Activated naive CD4-positive, alpha-beta T cell treated with anti-CD3 and anti-CD28 coated beads, Interleukin-2, amount 50 U/mL, for 16 hours (primary cell): ENCODE measurements around the gene TP53I13.
"Not testable (repeated sequence)": the region's sequence is repeated elsewhere in the genome, so short reads cannot be mapped to it uniquely, and the experiment has no call there.

Experiments
- DNase-seq: peaks from one replicate; pipeline ENCODE4 v3.0.0-alpha.2; 2020

Gene TP53I13, protein sequence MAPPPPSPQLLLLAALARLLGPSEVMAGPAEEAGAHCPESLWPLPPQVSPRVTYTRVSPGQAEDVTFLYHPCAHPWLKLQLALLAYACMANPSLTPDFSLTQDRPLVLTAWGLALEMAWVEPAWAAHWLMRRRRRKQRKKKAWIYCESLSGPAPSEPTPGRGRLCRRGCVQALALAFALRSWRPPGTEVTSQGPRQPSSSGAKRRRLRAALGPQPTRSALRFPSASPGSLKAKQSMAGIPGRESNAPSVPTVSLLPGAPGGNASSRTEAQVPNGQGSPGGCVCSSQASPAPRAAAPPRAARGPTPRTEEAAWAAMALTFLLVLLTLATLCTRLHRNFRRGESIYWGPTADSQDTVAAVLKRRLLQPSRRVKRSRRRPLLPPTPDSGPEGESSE

DNA sequence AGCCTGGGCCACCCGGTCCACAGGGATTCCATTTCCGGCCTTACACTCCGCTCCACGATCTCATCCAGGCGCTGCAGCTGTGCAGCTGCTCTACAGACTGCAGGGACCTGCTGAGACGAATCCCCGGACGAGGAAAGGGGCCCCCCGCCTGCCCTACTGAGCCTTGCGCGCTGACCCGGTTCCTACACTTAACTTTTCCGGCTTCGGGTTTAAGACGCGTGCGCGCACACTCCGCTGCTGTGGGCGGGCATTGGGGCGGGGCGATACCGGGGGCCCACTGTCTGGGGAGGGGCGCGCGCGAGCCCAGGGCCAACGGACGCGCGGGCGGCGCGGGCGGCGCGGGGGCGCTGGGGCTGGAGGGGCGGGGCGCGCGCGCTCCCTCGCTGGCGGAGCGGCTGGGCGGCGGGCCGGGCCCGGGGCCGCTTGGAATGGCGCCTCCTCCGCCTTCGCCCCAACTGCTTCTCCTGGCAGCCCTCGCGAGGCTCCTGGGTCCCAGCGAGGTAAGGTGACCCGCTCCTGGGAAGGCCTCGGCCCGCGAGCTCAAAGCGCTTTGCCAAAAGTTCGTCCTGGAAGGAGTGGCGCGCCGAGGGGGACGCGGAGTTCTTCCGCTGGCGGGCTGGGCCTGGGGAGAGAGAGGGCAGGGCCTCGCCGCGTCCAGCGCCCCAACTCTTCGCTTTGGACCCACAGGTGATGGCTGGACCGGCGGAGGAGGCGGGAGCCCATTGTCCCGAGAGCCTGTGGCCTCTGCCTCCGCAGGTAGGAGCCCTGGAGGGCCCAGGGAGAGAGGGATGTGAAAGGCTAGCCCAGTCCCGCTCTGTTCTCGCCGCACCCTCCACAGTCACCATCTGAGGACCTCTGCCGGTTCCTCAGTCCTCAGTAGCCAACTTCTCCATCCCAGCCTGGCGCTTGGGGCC is at the start of gene TP53I13:
Gene TP53I13, plus strand, starts transcription at position 371 of the 914 bp plus-strand sequence. Its CDS starts 58 bp downstream, at position 429.
- DNase-seq: peak; percentile 91

DNA sequence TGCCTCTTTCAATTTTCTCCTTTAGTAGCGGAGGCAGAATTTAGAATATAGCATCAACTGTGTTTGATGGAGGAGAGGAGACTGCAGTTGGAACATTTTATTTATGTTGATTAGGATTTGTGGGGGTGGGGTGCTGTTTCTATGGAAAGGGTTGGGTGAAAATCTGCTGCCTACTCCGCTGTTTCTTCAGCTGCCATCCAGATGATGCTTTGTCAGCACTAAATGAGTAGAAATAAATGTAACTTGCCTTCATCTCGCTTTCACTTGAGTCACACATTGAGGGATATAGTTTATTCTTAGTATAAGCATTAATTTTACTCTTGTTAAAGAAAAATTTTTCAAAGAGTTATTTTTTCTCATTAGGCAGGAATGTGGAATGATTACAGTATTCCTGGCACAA is 43.8 kb upstream of the TP53I13 start:
- no peak for DNase-seq

DNA sequence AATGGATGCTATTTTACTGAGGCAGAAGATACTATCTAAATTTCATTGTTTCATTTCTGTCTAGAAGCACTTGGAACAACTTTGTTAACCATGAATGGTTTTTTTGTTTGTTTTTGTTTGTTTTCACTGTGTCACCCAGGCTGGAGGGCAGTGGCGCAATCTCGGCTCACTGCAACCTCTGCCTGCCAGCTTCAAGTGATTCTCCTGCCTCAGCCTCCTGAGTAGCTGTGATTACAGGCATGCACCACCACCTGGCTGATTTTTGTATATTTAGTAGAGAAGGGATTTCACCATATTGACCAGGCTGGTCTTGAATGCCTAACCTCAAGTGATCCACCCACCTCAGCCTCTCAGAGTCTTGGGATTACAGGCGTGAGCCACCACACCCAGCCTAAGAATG is 42.2 kb upstream of the TP53I13 start:
- no peak for DNase-seq

DNA sequence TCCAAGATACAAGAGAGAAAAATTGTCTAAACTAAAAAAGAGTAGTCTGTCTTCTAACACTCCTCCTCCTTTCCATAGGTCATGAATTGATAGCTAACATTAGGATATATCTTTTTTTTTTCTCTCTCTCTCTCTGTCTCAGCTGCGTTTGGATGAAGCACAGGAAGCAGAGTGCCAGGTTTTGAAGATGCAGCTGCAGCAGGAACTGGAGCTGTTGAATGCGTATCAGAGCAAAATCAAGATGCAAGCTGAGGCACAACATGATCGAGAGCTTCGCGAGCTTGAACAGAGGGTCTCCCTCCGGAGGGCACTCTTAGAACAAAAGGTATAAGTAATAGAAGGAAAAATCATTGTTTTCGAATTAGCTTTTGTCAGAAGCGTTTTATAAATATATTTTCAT is 34.5 kb upstream of the TP53I13 start:
- DNase-seq: no peak

DNA sequence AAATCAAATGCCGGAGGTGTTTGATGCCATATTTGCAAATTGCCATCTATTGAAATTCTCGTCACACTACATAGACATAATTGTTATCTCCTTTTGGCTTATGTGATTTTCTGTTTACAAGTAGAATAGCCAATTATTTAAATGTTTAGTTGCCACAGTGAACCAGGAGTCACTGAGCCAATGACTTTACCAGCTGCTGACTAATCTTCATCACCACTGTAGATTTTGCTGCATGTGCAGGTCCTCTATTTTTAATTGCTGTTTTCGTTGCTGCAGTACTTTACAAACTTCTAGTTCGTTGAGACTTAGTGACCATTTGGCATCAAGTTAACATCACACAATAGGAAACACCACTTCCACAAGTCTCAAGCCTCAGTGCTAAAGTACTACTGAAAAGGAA is 24.4 kb upstream of the TP53I13 start:
- no peak for DNase-seq

DNA sequence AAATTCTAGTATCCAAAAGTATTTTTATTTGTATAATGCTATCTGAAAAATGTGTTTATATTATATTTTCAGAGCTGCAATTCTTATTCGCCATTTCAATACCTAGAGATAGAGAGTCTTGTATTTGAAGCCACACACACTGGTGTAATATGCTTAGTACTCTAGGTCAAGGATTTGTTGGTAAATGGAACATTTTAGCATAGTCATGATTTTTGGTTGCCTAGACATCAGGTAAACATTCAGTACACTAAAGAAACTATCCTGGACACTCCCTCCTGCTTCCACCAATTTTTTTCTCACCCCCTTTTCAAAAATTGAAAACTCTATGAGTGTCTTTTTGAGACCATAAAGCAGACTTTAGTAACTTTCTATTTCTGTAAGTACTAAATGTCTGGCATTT is 22.4 kb upstream of the TP53I13 start:
- no peak for DNase-seq

DNA sequence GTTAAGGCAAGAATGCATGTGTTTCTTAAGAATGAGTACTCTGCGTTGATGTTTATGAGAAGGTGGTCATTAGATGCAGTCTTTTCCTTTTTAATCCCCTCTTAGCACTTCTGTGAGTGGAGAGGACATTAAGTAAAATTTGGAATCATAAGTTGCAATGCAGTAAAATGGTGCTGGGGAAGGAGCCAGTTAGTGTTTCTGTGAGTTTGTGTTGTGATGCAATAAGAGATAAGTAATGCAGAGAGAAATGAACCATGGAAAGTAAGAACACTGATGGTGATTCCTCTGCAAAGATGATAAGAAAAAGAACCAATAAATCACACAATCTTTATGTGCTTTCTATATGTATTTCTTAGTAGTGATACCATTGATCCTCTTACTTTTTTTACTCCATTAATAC is 21.7 kb upstream of the TP53I13 start:
- no peak for DNase-seq

DNA sequence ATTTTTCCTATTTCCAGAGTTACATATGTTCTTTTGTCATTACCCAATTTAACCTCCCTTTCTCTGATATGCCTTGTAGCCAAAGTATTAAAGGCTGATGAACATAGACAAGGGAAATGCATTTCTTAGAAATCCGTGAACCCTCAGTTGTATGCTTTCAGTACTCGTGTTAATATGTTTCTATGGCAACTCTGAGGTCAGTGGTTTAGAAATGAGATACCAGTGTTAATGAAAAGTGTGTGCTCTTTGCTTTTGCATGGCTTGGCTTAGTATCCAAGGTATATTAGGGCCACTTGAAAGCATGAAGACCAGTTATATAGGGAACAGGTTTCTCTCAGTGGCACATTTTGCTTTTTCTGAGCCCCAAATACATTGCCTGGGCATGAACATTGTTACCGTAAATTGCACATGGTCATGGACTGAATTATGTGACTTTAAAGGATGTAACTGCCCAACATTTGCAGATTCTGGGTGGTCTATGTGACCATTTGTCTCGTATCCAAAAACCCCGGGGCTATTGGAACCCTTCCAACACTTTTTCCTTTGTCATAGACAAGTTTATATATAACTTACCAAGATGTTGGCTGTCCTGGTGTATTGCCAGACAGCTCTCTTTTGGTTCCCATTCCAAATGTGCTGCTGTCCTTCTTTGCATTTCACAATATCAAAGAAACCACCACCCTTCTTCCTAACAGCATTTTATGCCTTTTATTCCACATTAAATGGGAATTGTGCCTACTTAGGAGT is 19.2 kb upstream of the TP53I13 start:
- DNase-seq: no peak

DNA sequence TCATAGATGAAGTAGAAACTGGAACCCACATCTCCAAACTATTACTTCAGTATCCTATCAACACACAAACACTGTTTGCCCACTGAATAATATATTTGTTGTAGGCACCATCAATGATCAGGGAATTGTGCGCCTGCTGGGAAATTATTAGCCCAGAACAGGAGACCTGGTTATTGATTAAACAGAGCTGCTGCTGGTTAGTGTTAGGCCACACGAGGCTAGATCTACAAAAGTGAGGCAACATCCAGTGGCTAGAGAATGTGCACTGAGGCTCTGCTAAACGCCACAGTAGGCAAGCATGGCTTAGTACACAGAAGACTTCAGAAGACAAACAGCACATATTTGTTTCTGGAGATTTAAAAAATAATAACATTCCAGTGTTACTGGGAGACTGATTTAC is 12.7 kb upstream of the TP53I13 start:
- no peak for DNase-seq

DNA sequence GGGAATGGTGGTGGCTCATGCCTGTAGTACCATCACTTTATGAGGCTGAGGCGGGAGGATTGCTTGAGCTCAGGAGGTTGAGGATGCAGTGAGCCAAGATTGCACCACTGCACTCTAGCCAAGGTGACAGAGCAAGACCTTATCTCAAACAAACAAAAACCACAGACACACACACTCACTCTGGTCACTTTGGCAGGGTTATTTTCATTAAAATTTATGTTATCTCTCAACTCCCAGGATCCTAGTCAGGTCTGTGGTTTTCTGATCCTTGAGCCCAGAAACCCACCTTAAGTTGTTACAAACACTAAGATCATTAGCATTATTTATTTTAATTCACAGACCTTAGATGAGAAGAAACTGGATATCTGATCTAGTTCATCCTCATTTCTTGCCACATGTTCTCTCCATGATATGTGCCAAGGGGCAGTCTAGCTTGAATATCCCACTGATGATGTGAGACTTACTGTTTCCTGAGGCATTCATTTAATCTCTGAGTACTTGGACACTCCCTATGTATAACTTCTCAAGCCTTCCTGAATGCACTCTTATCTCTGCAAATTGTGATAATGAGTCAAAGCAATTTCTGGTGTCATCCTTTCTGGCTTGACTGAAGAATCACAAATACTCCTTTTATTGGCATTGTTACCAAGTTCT is 11.3 kb upstream of the TP53I13 start:
- DNase-seq: no peak

DNA sequence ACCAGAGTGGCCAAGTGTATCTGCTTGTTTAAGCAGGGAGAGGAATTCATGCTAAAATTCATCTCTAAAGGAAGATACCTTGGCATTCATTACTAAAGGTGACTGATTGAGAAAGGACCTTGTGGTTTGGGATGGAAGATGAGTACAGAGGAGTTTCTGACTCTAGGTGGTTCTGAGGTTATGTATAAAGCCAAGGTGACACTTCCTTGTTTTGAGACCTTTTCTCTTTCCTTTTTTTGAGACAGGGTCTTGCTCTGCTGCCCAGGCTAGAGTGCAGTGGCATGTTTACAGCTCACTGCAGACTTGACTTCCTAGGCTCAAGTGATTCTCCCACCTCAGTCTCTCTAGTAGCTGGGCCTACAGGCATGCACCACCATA is 10.8 kb upstream of the TP53I13 start:
- no peak for DNase-seq

DNA sequence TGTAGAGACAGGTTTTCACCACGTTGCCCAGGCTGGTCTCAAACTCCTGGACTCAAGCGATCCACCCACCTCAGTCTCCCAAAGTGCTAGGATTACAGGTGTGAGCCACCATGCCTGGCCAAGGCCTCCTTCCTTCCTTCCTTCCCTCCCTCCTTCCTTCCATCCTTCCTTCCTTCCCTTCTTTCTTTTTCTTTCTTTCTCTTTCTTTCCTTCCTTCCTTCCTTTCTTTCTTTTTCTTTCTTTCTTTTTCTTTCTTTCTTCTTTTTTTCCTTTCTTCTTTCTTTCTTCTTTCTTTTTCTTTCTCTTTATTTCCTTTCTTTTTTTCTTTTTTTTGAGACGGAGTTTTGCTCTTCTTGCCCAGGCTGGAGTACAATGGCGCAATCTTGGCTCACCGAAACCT is 10.4 kb upstream of the TP53I13 start:
- not testable (repeated sequence) for DNase-seq

DNA sequence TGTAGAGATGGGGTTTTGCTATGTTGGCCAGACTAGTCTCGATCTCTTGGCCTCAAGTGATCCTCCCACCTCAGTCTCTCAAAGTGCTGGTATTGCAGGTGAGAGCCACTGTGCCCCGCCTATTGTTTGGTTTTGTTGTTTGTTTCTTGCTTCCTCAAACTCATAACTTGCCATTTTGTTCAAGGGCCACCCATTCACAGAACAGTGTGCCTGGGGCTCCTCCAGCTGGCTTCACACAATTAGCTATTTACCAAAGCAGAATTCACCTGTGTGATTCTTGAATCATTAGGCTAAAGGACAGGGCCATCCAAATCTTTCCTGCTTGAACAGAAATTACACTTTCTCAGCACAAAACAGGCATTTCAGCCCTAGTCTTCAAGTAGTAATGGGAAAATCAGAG is 8.9 kb upstream of the TP53I13 start:
- no peak for DNase-seq

DNA sequence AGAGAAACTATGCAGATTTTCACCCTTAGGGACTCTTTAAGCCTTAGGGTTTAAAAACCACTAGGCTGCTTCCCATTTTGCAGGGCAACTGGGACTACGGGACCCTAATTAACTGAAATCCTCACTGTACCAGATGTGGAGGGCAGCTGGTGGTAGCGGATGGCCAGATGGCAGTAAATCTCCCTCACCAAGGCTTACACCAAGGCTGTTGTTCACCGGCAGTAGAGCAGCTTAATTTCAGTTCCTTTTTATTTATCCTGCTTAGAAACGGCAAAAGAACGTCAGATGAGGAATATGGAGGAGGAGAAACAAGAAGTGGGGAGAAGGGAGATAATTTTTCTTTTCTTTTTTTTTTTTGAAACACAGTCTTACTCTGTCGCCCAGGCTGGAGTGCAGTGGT is 8.2 kb upstream of the TP53I13 start:
- DNase-seq: no peak

DNA sequence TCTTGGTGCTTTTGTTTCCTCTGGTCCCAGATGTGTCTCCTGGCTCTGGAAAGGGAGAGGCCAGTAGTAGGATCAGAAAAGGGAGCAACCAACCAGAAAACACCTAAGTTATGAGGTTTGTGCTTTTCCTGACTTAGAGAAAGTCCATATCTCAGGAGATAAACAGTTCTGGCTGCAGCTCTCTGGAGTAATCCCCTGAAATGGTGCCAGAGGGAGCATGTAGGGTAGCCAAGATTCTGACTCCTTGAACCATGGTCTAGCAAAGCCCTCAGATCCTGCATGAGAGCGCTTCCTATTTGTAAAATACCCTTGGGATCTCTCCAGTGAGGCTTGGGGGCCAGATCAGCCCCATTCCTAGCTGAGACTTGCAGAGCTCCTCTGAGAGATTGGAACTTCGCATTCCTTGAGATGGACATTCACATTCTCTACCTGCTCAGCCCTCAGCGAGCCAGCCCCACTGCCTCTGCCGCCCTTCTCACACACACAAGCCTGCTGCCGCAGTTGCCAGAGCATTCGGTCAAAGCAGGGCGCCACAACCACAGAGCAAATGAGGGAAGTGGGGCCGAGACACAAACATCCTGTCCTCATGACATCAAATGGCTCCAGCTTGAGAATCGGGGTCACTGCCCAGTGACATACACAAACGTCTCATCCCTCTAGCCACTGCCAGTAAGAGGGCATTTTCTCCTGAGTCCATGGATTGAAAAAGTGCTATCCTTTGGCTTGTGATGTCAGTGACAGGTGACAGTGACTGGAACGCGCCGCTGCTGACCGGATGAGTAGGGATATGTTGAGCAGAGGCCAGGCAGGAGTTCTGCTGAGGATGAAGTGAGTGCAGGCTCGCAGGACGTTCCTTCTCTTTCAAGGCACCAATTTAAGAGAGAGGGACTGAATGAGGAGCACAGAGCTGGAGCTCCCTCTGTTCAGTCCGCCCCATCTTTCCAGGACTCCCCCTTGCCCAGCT is 6.7 kb upstream of the TP53I13 start:
- no peak for DNase-seq

DNA sequence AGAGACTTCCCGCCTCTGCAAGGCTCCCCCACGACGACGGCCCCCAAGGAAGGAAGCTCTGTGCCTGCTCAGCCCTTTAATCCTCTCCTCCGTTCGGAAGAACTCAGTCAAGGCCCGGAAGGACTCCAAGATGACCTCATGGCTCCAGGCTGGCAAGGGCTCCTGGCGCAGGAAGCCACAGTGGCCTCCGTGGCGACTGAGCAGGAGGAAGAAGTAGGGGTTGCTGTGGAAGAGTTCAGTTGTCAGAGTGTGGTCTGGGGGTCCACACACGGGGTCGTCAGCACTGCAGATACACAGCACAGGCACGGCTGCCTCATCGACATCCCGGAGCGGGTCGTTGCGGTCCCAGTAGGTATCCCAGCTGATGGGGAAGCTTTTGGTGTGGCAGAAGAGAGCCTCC is 5.9 kb upstream of the TP53I13 start:
- DNase-seq: no peak

DNA sequence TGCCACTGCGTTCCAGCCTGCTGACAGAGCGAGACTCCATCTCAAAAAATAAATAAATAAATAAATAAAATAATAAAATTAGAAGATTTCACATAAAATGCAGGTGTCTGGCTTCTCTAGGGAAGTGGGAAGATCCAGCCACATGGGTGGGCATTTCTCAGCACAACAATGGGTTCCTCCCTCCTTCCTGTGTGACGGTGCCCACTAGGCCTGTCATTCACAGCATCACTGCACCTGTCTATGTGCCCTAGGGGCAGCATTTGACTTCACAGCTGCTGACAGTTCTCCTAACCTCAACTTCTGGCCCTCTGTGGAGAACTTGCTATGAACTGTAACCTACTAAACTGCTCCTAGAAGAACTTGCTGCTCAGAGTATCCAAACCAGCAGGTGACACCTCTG is 4.7 kb upstream of the TP53I13 start:
- no peak for DNase-seq

DNA sequence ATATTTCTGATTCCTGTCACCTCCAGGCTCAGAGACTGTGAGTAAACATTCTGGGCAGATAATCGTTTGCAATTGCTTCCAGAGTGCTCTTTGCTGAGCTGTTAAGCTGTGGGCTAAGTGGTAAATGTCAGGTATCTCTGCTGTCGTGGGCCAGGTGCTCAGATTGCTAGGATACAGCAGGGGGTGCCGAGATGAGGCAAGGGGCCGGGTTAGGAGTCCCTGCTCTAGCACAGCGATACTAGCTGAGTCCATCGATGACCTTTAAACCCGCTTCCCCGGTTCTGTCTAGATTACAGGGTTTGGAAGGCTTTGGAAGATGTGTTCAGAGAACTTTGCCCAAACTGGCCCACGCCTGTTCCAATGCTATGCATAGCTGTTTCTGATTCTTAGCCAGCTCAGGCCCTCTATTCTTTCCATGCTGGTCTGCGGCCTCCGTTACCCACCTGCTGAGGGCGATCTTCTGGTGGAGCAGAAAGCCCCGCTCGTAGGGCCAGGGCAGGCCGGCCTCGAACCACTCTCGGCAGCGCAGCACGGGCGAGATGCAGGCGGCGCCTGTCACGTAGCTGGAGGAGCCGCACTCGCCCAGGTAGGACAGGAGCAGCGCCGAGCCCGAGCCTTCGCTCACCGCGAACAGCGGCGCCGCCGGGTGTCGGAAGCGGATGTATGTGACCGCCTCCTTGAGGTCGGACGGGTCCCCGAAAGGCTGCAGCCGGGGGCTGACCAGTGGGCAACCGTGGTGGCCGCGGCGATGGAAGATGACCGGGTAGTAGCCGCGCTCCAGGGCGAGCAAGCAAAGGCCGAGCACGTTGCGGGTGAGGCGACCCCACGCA is 2.6 kb upstream of the TP53I13 start:
- DNase-seq: peak; percentile 55

DNA sequence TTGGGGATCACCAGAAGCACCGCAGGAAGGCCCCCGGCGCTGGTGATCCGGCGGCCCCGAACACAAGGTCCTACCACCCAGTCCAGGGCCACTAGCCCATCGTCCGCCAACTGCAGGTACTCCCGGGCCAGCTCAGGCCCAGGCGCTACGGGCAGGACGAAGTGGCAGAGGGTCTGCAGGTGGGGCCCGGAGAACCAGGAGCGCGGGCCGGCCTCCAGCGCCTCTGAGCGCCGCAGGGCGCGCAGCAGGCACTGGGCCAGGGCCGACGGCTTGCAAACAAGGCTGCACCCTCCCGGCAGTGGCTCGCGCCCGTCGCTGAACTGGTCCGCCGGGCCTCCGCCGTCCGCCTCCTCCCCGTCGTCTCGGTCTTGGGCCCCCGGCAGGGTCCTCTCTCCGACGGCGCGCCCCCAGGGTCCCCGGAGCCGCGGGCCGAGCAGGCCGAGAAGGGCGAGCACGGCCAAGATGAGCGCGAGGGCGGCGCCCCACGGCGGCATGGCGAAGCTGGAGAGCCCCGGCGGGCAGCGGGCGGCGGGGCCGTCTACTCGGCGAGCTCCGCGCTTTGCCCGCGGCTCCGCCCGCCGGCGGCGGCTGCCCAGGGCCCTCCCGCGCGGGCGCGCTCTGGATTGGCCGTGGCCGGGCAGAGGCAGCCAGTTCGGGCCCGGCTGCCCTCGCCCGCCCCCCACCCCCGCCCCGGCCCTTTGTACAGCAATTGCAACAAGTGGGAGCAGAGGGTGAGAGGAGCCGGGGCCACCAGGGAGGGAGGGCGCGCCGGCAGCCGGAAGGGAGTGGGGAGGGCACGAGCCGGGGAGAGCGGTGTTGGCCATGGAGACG is 1.8 kb upstream of the TP53I13 start, which contains the start of gene ABHD15:
Gene ABHD15, minus strand, starts transcription at position 565 of the 831 bp plus-strand sequence. Its CDS starts 71 bp downstream, at position 494.
- peak; percentile 54 for DNase-seq

DNA sequence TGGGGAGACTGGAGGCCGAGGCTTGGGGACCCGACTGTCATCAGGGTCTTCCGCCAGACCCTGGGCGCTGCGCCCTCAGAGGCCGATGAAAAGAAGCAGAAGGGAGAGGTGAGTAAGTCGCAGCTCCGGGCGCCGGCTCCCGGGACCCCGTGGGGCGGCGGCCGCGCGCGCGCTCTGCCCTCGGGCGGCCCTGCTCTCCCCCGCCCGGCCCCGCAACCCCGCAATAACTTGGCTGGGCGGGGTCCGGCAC is 1.3 kb upstream of the TP53I13 start:
- DNase-seq: no peak
